WERI-Rb-1 (cell line): ENCODE results near the gene LRBA.

Experiments used
- DNase-seq: peaks from one replicate; pipeline ENCODE4 v3.0.0-alpha.2; 2020
- H3K27ac ChIP-seq: fragments of 250-450 bp; sonication (Bioruptor Pico); 2 replicates; pipeline ENCODE4 v1.5.1; 2020; ENCODE audit warnings: mild to moderate bottlenecking, moderate library complexity
- H3K27me3 ChIP-seq: fragments of 250-450 bp; sonication (Bioruptor Pico); 2 replicates; pipeline ENCODE4 v1.5.1; 2021; ENCODE audit warnings: mild to moderate bottlenecking, low read depth, moderate library complexity; ENCODE audit not compliant: insufficient read depth, severe bottlenecking
- H3K36me3 ChIP-seq: fragments of 250-450 bp; sonication (Bioruptor Pico); 2 replicates; pipeline ENCODE4 v1.5.1; 2020; ENCODE audit warnings: mild to moderate bottlenecking, moderate library complexity
- H3K4me3 ChIP-seq: 2 replicates; pipeline ENCODE4 v1.5.1; 2011; ENCODE audit warnings: low read depth, mild to moderate bottlenecking, control low read depth, low read length
- H3K9me3 ChIP-seq: fragments of 250-450 bp; sonication (Bioruptor Pico); 2 replicates; pipeline ENCODE4 v1.5.1; 2021; ENCODE audit warnings: mild to moderate bottlenecking, moderate library complexity; ENCODE audit not compliant: severe bottlenecking
- CTCF ChIP-seq: IDR thresholded peaks from 2 replicates; pipeline ENCODE4 v1.5.1; 2011; ENCODE audit warnings: low read depth, mild to moderate bottlenecking, control low read depth, inconsistent platforms, low read length

LRBA gene

DNA sequence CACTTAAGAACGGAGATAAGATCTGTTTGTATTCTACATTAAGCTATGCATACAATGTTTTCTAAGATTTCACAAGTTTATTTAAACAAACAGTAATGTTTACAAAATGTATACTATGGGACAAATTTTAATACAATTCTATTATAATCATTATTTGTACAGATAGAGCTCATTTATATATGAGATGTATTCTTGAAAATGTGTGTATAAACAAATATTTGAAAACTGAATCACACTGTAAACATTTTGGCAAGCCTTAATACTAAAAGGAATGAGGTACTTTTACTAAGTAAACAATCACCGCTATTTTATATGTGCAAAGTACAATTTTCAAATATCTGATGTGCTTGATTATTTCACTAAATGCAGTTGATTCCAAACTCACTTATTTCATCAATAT is 552.3 kb downstream of the LRBA start:
- H3K9me3 ChIP-seq, result no peaks in the 10 kb centered on the region
- no peak overlapping the region for H3K4me3 ChIP-seq
- H3K27me3 ChIP-seq, result no peaks in the 10 kb centered on the region
- H3K27ac ChIP-seq, result no peak overlapping the region
- H3K36me3 ChIP-seq, result no peaks in the 10 kb centered on the region
- no peak for DNase-seq
- TF ChIP-seq CTCF, result no peak

DNA sequence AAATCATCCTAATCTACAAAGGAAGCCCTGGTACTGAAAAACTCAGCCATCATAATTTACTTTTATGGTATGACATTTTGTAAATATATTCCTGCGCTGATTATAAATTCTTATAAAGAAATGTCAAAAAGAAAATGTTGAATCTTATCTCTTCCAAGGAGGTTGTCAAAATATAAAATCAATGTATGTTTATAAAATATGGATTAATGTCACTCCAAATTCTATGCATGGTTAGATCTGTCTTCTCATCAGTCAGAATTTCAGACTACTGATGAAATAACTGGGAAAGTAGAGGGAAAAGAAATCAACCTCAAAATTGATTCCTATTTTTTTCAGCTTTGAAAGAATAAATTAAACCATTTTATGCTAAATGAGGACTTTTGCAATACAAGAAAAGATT is 553.1 kb downstream of the LRBA start:
- Histone ChIP-seq H3K4me3 (no peak overlapping the region), H3K9me3 (no peaks in the 10 kb centered on the region), H3K36me3 (no peaks in the 10 kb centered on the region), H3K27ac (no peak overlapping the region), H3K27me3 (no peaks in the 10 kb centered on the region)
- DNase-seq, result no peak
- TF ChIP-seq CTCF, result no peak

DNA sequence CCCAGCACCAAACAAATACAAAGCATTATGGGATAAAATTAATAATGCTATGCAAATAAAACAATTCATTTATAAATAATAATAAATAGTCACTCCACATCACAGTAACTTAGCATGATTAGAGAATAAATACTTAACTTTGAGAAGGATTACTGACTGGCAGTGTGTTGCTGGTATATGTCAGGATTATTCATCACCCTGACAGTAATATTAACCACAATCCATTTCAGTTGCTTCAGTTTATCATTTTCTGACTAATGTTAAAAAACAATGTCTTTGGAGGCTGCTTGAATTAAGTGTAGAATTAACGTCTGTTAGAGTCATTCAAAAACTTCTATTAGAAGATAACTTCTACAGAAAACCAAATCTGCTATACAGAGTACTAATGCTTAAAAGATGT is 557.3 kb downstream of the LRBA start:
- TF ChIP-seq CTCF, result no peak
- DNase-seq, result no peak
- H3K4me3 ChIP-seq, result no peak overlapping the region
- no peaks in the 10 kb centered on the region for H3K9me3 ChIP-seq
- no peaks in the 10 kb centered on the region for H3K27me3 ChIP-seq
- H3K36me3 ChIP-seq, result no peaks in the 10 kb centered on the region
- H3K27ac ChIP-seq, result peak overlapping the region; percentile 44

DNA sequence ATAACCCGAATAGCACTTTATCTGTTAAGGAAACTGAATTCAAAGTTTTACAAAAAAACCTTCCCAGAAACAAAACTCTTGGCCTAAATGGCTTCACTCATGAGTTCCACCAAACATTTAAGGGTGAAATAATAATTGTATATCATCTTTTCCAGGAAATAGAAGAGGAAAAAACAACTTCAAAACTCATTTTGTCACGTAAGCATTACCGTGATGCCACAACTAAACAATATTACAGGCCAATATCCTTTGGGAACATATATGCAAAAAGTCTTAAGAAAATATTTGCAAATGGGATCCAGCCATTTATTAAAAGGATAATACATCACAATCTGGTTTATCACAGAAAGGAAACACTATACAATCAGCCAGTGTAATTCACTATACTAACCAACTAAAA is 563.2 kb downstream of the LRBA start:
- Histone ChIP-seq H3K4me3 (no peak overlapping the region), H3K9me3 (no peaks in the 10 kb centered on the region), H3K27ac (no peak overlapping the region), H3K36me3 (no peaks in the 10 kb centered on the region), H3K27me3 (no peaks in the 10 kb centered on the region)
- no peak for TF ChIP-seq CTCF
- no peak for DNase-seq

DNA sequence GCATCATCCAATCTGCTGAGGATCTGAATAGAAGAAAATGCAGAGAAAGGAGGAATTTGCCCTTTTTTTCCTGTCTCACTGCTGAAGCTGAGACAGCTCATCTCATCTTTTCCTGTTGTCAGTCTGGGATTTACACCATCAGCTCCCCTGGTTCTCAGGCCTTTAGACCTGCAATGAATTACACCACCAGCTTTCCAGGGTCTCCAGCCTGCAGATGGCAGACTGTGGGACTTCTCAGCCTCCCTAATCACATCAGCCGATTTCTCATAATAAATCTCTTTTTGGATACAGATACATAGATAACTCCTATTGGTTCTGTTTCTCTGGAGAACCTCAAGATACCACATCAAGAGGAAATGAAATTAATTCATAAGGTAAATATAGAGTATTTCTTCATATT is 567.7 kb downstream of the LRBA start:
- peak; percentile 74 for DNase-seq
- Histone ChIP-seq H3K9me3 (no peaks in the 10 kb centered on the region), H3K36me3 (no peaks in the 10 kb centered on the region), H3K4me3 (no peak overlapping the region), H3K27ac (no peak overlapping the region), H3K27me3 (no peaks in the 10 kb centered on the region)
- no peak for TF ChIP-seq CTCF

- Histone ChIP-seq H3K36me3 (no peaks in the 10 kb centered on the region), H3K4me3 (no peak overlapping the region), H3K27me3 (no peaks in the 10 kb centered on the region), H3K9me3 (no peaks in the 10 kb centered on the region), H3K27ac (no peak overlapping the region)
- no peak for TF ChIP-seq CTCF
- DNase-seq, result no peak
These were observed 575.6 kb downstream of the LRBA start for GRCh38 chr4:150439451-150439933.
